ENCODE measurements around the gene TPCN2.
"Not testable (repeated sequence)": the region's sequence is repeated elsewhere in the genome, so short reads cannot be mapped to it uniquely, and the experiment has no call there.

Gene TPCN2

GRCh38 chr11:69059429-69059828, 10.7 kb downstream of the TPCN2 start:
- DNase-seq, result no peak

DNA sequence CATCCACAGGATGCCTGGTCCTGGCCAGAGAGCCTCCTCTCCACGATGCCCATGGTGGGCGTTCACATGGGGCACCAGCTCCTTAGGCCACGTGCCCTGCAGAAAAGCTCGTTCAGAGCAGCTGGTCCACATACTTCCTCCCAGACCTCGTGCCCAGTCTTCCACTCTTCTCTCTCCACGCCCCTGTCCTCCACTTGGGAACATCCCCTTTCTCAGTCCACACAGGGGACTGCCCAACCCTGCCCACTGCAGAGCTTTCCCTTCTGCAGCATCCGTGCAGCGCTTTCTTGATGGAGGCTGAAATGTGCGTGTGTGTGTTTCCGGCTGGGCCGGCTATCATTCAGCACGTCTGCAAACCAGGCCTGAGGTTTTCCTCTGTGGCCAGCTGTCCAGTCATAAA, 11.3 kb downstream of the TPCN2 start:
- DNase-seq, result no peak

DNA sequence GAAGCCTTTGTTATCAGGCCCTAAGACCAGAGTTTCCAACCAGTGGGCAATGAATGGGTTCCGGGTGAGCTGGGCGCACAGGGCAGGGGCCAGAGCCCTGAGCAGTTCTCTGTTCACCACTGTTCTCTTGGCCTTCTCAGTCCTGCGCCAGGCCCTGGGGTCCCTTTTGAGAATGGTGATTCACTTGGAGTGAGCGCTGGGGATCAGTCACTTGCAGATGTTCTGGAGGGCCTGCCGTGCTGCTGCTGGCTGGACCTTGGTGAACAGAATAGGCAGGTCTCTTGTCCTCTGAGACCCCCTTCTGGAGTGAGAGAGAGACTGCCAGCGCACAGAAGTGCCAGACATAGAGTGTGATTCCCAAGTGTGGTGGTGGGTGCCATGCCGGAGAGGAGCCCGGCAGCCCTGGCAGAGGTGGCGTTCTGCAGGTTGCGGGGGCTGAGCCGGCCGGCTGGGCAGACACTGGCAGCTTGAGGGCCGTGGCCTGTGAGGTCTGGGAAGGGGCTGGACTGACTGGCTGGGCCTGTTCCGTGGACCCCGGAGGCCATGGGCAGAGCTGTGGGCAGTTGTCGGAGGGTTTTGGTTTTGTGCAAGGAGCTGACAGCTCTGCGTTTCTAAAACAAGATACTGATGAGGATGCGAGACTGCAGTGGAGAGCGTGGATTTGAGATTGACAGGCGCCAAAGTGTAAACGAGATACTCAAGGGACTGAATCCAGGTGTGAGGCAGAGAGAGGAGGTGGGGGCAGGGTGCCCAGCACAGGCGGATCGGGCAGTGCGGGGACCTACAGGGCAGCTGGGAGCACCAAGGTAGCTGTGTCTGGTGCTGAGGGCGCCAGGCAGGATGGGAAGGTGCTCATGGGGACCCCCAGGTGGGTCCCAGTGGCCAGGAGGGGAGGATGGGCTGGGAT, 12.3 kb downstream of the TPCN2 start:
- DNase-seq, result no peak

- no peak for DNase-seq
Observed at GRCh38 chr11:69061713-69062053, 13.0 kb downstream of the TPCN2 start.

DNA sequence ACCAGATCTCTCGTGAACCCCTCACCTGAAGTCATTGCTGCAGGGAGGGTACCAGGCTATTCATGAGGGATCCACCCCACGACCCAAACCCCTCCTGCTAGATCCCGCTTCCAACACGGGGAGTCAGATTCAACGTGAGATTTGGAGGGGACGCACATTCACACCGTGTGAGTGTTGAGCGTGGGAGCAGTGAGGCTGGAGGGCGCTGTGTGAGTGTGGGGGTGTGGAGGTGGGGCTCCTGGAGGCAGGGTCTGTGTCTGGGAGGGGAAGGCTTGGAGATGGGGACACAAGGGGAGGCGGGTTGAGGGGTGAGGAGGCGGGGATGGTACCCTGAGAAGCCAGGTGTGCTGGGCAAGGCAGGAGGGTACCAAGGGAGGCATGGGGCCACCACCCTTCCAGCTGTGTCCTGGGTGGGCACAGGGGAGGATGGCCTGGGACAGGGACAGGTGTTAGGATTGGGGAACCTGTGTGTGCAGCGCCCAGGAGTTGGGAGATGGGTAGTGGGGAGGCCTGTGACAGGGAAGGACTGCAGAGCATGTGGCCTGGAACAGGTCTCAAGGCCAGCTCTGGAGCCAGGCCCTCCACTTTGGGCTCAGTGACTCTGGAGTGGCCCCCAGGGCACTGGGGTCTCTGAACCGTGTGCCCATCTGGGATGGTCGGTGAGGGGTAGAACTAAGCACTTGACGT, 13.6 kb downstream of the TPCN2 start:
- DNase-seq, result no peak

GRCh38 chr11:69062873-69063651, 14.3 kb downstream of the TPCN2 start:
- no peak for DNase-seq

DNA sequence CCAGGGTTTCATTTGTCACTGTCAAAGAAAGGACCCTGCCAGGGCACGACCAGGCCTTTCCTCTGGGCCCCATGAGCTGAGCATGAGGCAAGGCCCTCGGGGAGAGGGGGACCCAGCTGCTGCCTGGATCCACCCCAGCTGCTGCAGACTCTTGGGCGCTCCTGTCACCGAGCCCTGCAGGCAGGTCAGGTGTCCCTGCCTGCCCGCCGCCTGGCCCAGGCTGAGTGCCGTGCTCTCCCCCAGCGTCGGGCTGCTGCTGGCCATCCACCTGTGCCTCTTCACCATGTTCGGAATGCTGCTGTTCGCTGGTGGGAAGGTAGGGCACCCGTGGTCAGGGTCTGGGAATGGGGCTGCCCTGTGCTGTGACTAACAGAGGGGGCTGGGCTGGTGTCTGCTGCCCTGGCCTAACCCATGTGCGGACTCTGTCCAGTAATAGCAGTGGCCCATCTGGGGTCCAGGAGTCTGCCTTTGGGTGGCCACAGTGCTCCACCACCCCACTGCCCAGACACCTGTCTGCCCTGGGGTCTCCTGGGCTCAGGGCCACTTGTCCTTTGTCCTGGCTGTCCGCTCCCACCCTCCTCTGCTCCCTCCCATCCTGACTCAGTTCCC, 15.0 kb downstream of the TPCN2 start:
- no peak for DNase-seq

GRCh38 chr11:69064394-69064957, 15.7 kb downstream of the TPCN2 start:
- no peak for DNase-seq

DNA sequence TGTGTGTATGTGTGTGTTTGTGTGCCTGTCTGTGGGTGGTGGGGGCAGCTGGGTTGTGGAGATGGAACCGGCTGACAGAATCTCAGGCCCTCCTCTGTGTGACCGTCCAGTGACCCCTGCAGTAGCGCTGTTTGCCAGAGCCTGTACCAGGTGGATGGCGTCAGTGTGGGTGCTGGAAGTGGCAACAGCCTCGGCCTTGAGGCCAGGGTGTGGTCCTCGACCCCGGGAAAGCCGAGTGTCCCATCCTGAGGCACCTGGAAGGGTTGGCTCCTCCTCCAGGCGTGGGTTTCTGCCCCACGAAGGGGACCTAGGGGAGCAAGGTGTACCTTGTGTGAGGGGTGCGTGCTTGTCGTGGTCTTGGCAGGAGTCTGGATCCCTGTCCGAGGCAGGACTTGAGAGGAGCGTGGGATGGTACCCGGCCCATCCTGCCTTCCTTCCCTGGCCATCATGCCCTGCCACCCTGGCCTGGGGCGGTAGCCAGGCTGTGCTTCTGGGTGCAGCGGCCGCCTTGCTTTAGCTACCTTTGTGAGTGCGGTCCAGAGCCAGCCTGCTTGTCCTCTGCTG, 16.5 kb downstream of the TPCN2 start:
- no peak for DNase-seq

DNA sequence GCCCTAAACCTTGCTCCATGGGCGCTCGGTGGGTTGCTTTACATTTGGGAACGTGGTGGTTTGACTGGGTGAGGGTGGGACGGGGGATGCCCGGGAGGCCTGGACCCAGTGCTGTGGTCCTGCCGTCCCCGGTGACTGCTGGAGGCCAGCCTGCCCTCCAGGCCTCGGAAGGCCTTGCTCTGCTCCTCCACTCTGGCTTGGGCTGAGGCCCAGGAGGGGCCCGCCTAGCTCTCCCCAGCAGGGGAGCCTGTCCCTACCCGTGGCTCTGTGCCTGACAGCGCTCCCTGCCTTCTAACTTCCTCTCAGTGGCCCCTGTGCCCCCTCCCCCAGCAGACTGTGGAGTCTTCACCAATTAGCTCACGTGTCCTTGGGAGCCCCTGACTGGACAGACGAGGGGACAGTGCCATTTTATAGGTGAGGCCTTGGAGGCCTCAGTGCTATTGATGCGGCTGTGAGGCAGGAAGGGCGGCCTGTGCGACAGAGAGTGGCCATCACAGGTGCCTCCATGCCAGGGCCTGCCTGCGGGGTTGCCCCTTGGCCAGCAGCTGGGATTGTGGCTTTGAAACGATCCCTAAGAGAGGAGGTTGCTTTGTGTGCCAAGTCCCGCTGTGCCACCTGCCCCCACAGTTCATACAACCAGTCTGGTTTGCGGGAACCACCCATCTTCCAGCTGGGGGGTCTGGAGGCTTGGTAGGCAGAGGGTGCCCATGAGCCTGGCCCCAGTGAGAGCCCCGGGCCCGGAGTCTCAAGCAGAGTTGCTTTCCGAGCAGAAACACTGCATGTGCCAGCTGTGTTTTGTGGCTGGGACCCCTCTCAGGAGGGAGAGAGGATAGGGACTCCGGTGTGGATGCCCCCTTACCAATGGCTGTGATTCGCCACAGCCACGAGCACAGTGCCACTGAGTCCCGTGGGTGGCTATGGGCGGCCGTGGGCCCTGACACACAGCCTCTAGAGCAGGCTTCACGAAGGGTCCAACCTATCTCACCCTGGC, 17.7 kb downstream of the TPCN2 start:
- no peak for DNase-seq

- no peak for DNase-seq
Observed at GRCh38 chr11:69067200-69067599, 18.5 kb downstream of the TPCN2 start.

DNA sequence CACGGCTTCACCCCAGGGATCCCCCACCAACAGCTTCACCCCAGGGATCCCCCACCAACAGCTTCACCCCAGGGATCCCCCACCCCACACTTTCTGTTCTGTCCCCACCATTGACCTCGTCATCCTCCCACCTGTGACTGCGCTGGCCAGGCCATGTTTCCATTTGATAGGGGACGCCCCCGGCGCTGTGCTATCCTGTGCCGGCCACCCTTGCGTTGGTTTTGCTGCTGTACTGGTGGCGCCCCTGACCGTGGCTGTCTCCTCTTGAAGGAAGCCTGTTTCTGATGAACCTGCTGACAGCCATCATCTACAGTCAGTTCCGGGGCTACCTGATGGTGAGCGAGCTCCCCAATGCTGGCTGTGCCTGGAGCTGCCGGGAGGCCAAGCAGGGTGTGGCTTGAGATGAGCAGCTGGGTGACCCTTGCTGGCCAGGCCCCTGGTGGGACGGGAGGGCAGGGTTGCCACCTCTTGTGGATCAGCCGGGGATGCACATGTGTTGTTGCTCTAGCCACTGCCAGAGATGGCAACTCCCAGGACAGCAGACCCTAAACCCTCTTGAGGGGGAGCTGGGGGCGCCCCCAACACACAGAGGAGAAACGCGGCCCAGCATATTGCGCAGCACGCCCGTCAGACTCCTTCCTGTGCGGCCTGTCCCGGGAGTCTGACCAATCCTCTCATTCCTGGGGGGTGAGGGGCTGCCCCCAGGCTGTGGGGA, 22.5 kb downstream of the TPCN2 start:
- DNase-seq, result no peak

- DNase-seq, result no peak
Observed at GRCh38 chr11:69071956-69072355, 23.2 kb downstream of the TPCN2 start.

DNA sequence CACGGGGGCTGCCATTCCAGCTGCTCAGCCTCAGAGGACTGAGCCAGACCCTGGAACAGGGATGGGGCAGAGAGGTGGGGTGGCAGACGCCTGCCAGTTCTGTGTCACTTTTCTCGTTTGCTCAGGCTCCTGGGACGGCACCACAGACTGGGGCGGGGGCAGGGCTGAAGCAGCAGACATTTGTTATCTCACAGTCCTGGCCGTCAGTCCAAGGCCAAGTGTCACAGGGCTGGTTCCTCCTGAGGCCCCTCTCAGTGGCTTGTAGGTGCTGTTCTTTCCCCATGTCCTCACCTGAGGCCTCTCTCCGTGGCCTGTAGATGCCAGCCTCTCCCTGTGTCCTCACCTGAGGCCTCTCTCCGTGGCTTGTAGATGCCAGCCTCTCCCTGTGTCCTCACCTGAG, 24.7 kb downstream of the TPCN2 start:
- DNase-seq, result no peak

GRCh38 chr11:69074375-69075140, 25.8 kb downstream of the TPCN2 start:
- no peak for DNase-seq

DNA sequence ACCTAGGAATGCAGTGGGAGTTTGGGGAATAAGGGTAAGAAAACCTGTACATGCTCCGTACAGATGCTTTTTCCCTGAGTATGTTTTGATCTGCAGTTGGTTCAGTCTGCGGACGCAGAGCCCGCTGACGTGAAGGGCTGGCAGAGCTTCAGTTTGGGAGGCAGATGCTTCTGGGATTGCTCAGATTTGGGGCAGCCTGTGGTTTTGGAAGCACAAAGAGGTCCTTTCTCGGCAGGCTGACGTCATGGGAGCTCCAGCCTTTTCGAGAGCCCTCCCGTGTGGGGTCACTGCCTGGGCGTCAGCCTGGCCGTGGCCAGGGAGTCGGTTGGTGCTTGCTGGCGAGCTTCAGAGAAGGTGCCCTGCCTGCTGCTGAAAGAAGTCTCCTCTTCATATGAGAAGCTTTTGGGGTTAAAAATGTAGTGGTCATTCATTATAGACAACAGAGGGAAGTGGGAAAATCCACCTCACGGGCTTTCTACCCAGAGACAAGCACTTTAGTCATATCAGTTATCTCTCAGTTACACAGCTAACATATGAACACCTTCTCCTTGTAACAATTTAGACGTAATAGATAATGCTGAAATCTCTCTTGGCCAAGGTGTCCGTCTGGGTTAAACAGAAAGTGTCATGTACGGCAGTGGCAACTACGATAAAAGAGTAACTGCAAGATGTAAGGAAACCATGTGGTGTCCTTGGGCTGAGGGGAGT, 26.8 kb downstream of the TPCN2 start:
- DNase-seq, result no peak

- no peak for DNase-seq
Observed at GRCh38 chr11:69076129-69076791, 27.5 kb downstream of the TPCN2 start.

- not testable (repeated sequence) for DNase-seq
Observed at GRCh38 chr11:69076977-69077376, 28.2 kb downstream of the TPCN2 start.

All from stimulated activated CD8-positive, alpha-beta memory T cell treated with anti-CD3 and anti-CD28 coated beads, Interleukin-4, amount 100 ng/mL, for 48 hours (primary cell).